HepG2 (cell line): ENCODE data around the gene MTA2. TPM values are rescaled to one million over a fixed set of nuclear protein-coding genes. Genes with fewer than 3 reads are reported as not detected.

ENCODE experiments used
- DMAP1 ChIP-seq: IDR thresholded peaks from 2 replicates; pipeline ENCODE4 v1.6.1; 2016
- GPN1 ChIP-seq: sonication (generic); formaldehyde crosslinking; IDR thresholded peaks from 2 replicates; pipeline ENCODE4 v1.5.1; 2020; ENCODE audit warnings: missing genetic modification reagents, borderline replicate concordance
- MTA3 ChIP-seq: sonication (generic); formaldehyde crosslinking; IDR thresholded peaks from 2 replicates; pipeline ENCODE4 v1.4.0; 2020; ENCODE audit warnings: missing genetic modification reagents
- PHF8 ChIP-seq: sonication (generic); formaldehyde crosslinking; IDR thresholded peaks from 2 replicates; pipeline ENCODE4 v1.5.0; 2020; ENCODE audit warnings: missing genetic modification reagents
- PITX1 ChIP-seq: sonication (generic); formaldehyde crosslinking; IDR thresholded peaks from 2 replicates; pipeline ENCODE4 v1.5.1; 2020; ENCODE audit warnings: mild to moderate bottlenecking, missing genetic modification reagents
- SPEN ChIP-seq: sonication (generic); formaldehyde crosslinking; IDR thresholded peaks from 2 replicates; pipeline ENCODE4 v1.5.1; 2020; ENCODE audit warnings: low read depth, mild to moderate bottlenecking, missing genetic modification reagents
- STAG1 ChIP-seq: sonication (generic); formaldehyde crosslinking; IDR thresholded peaks from 2 replicates; pipeline ENCODE4 v1.4.0; 2020; ENCODE audit warnings: missing genetic modification reagents
- THAP11 ChIP-seq: IDR thresholded peaks from 2 replicates; pipeline ENCODE4 v1.6.1; 2016; ENCODE audit warnings: missing biosample characterization, missing genetic modification reagents
- ZC3H13 ChIP-seq: sonication (generic); formaldehyde crosslinking; IDR thresholded peaks from 2 replicates; pipeline ENCODE4 v1.8.1; 2023; ENCODE audit warnings: mild to moderate bottlenecking, missing genetic modification reagents, moderate library complexity
- ZMYM3 ChIP-seq: sonication (generic); formaldehyde crosslinking; IDR thresholded peaks from 2 replicates; pipeline ENCODE4 v1.5.1; 2020; ENCODE audit warnings: mild to moderate bottlenecking, missing genetic modification reagents
- ZNF367 ChIP-seq: sonication (generic); formaldehyde crosslinking; IDR thresholded peaks from 2 replicates; pipeline ENCODE4 v1.4.0; 2020; ENCODE audit warnings: missing genetic modification reagents, borderline replicate concordance
- ZNF549 ChIP-seq: sonication (generic); formaldehyde crosslinking; IDR thresholded peaks from 2 replicates; pipeline ENCODE4 v1.5.0; 2020; ENCODE audit warnings: missing genetic modification reagents
- ZNF644 ChIP-seq: IDR thresholded peaks from 2 replicates; pipeline ENCODE4 v1.6.1; 2016; ENCODE audit warnings: low read depth
- ZSCAN29 ChIP-seq: sonication (generic); formaldehyde crosslinking; conservative IDR thresholded peaks from 2 replicates; pipeline ENCODE4 v1.4.0; 2020; ENCODE audit warnings: mild to moderate bottlenecking, missing genetic modification reagents
- polyA plus RNA-seq, 8 experiments: library from polyadenylated mRNA; depleted of rRNA in 3 of 8; stranded (reverse) in 7 of 8; unstranded in 1 of 8; fragments of >200 nt; fragmentation: Illumina TruSeq in 4 of 8; extraction: Trizol in 4 of 8; gene quantifications; 2 replicates each; pipeline versions ENCODE4 v1.2.1 to v1.2.3, GENCODE V29; 2011 to 2016; ENCODE audit warnings: low read depth in 4 of 8, missing spikeins in 1 of 8, mixed read lengths in 1 of 8; ENCODE audit not compliant: insufficient read depth in 1 of 8
- total RNA-seq, 5 experiments: library from RNA; depleted of rRNA; stranded (reverse); fragments of >200 nt; fragmentation: Illumina TruSeq; extraction: Trizol; gene quantifications; 2 replicates each; pipeline ENCODE4 v1.2.3, GENCODE V29; 2016; ENCODE audit warnings: low read depth in 1 of 5
- TF ChIP-seq, protein P1 (sequence below): IDR thresholded peaks from 2 replicates; pipeline ENCODE4 v1.6.1; 2016; ENCODE audit warnings: missing compliant biosample characterization, missing genetic modification reagents, borderline replicate concordance
- TF ChIP-seq, protein P2 (sequence below): sonication (generic); formaldehyde crosslinking; IDR thresholded peaks from 2 replicates; pipeline ENCODE4 v1.4.0; 2020; ENCODE audit warnings: mild to moderate bottlenecking, missing genetic modification reagents
- TF ChIP-seq, protein P3 (sequence below): sonication (generic); formaldehyde crosslinking; IDR thresholded peaks from 2 replicates; pipeline ENCODE4 v1.4.0; 2020; ENCODE audit warnings: mild to moderate bottlenecking, missing genetic modification reagents
- TF ChIP-seq, protein P4 (sequence below): sonication (generic); formaldehyde crosslinking; IDR thresholded peaks from 2 replicates; pipeline ENCODE4 v1.5.0; 2020; ENCODE audit warnings: mild to moderate bottlenecking, missing genetic modification reagents, borderline replicate concordance

Gene MTA2
- total and polyA plus RNA-seq, 2 of the 13 experiments (the other 11 are each of a cell fraction or from before 2014, with no cell fraction given) = 14.0 to 70.0 TPM

DNA sequence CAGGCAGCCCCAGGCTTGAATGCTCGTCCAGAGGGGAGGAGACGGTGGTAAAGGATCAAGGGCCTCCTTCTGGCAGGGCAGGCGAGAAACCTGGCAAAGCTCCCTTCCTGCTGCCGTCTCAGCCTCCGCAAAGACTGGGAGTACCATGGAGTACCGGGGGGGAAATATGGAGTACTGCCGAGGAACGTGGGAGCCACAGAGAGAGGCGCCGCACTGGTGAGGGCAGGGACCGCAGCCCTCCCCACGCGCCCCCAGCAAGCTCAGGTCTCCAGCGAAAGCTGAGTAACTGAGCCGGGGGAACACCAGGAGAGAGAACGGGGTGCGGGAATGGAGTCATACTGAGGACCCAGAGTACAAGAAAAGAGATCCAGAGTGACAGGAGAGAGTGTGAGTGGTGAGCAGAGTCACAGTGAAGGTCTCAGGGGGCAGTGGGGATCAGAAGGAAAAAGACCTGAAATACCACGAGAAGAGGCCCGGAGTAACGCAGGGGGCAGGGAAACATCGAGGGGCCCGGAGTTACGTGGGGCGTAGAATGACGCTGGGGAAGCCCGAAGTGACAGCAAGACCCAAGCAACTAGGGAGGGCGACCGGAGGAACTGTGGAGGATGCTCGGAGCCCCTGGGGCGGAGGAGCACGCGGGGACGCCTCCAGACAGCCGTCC lies 10.2 kb upstream of the MTA2 start (continued):
- TF ChIP-seq, protein P1, sequence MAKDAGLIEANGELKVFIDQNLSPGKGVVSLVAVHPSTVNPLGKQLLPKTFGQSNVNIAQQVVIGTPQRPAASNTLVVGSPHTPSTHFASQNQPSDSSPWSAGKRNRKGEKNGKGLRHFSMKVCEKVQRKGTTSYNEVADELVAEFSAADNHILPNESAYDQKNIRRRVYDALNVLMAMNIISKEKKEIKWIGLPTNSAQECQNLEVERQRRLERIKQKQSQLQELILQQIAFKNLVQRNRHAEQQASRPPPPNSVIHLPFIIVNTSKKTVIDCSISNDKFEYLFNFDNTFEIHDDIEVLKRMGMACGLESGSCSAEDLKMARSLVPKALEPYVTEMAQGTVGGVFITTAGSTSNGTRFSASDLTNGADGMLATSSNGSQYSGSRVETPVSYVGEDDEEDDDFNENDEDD (CRISPR knock-in tag) = no peak
- TF ChIP-seq ZSCAN29 (CRISPR knock-in tag) = 0 out of 2 replicates have a peak, but pooled peaks have one; percentile 20
- TF ChIP-seq, protein P2, sequence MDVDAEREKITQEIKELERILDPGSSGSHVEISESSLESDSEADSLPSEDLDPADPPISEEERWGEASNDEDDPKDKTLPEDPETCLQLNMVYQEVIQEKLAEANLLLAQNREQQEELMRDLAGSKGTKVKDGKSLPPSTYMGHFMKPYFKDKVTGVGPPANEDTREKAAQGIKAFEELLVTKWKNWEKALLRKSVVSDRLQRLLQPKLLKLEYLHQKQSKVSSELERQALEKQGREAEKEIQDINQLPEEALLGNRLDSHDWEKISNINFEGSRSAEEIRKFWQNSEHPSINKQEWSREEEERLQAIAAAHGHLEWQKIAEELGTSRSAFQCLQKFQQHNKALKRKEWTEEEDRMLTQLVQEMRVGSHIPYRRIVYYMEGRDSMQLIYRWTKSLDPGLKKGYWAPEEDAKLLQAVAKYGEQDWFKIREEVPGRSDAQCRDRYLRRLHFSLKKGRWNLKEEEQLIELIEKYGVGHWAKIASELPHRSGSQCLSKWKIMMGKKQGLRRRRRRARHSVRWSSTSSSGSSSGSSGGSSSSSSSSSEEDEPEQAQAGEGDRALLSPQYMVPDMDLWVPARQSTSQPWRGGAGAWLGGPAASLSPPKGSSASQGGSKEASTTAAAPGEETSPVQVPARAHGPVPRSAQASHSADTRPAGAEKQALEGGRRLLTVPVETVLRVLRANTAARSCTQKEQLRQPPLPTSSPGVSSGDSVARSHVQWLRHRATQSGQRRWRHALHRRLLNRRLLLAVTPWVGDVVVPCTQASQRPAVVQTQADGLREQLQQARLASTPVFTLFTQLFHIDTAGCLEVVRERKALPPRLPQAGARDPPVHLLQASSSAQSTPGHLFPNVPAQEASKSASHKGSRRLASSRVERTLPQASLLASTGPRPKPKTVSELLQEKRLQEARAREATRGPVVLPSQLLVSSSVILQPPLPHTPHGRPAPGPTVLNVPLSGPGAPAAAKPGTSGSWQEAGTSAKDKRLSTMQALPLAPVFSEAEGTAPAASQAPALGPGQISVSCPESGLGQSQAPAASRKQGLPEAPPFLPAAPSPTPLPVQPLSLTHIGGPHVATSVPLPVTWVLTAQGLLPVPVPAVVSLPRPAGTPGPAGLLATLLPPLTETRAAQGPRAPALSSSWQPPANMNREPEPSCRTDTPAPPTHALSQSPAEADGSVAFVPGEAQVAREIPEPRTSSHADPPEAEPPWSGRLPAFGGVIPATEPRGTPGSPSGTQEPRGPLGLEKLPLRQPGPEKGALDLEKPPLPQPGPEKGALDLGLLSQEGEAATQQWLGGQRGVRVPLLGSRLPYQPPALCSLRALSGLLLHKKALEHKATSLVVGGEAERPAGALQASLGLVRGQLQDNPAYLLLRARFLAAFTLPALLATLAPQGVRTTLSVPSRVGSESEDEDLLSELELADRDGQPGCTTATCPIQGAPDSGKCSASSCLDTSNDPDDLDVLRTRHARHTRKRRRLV = no peak
- TF ChIP-seq ZNF549 (CRISPR knock-in tag) = no peak
- no peak for TF ChIP-seq MTA3 (CRISPR knock-in tag)
- TF ChIP-seq PHF8 (CRISPR knock-in tag) = peak; percentile 18; the same call in 1 of the 2 replicates
- TF ChIP-seq ZC3H13 = 0 out of 2 replicates have a peak, but pooled peaks have one; percentile 10
- TF ChIP-seq, protein P3, sequence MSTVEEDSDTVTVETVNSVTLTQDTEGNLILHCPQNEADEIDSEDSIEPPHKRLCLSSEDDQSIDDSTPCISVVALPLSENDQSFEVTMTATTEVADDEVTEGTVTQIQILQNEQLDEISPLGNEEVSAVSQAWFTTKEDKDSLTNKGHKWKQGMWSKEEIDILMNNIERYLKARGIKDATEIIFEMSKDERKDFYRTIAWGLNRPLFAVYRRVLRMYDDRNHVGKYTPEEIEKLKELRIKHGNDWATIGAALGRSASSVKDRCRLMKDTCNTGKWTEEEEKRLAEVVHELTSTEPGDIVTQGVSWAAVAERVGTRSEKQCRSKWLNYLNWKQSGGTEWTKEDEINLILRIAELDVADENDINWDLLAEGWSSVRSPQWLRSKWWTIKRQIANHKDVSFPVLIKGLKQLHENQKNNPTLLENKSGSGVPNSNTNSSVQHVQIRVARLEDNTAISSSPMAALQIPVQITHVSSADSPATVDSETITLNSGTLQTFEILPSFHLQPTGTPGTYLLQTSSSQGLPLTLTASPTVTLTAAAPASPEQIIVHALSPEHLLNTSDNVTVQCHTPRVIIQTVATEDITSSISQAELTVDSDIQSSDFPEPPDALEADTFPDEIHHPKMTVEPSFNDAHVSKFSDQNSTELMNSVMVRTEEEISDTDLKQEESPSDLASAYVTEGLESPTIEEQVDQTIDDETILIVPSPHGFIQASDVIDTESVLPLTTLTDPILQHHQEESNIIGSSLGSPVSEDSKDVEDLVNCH (CRISPR knock-in tag) = no peak
- TF ChIP-seq ZNF644 (CRISPR knock-in tag) = no peak
- TF ChIP-seq SPEN = 0 out of 2 replicates have a peak, but pooled peaks have one; percentile 20
- TF ChIP-seq GPN1 (CRISPR knock-in tag) = no peak
- TF ChIP-seq THAP11 (CRISPR knock-in tag) = 0 out of 2 replicates have a peak, but pooled peaks have one; percentile 1
- TF ChIP-seq, protein P4, sequence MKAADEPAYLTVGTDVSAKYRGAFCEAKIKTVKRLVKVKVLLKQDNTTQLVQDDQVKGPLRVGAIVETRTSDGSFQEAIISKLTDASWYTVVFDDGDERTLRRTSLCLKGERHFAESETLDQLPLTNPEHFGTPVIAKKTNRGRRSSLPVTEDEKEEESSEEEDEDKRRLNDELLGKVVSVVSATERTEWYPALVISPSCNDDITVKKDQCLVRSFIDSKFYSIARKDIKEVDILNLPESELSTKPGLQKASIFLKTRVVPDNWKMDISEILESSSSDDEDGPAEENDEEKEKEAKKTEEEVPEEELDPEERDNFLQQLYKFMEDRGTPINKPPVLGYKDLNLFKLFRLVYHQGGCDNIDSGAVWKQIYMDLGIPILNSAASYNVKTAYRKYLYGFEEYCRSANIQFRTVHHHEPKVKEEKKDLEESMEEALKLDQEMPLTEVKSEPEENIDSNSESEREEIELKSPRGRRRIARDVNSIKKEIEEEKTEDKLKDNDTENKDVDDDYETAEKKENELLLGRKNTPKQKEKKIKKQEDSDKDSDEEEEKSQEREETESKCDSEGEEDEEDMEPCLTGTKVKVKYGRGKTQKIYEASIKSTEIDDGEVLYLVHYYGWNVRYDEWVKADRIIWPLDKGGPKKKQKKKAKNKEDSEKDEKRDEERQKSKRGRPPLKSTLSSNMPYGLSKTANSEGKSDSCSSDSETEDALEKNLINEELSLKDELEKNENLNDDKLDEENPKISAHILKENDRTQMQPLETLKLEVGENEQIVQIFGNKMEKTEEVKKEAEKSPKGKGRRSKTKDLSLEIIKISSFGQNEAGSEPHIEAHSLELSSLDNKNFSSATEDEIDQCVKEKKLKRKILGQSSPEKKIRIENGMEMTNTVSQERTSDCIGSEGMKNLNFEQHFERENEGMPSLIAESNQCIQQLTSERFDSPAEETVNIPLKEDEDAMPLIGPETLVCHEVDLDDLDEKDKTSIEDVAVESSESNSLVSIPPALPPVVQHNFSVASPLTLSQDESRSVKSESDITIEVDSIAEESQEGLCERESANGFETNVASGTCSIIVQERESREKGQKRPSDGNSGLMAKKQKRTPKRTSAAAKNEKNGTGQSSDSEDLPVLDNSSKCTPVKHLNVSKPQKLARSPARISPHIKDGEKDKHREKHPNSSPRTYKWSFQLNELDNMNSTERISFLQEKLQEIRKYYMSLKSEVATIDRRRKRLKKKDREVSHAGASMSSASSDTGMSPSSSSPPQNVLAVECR (CRISPR knock-in tag) = peak; percentile 32
- no peak for TF ChIP-seq STAG1
- TF ChIP-seq ZMYM3 (CRISPR knock-in tag) = peak; percentile 82
- TF ChIP-seq DMAP1 (CRISPR knock-in tag) = peak; percentile 49; the same call in 1 of the 2 replicates
- no peak for TF ChIP-seq ZNF367
- TF ChIP-seq PITX1 = no peak
